GM23338 (cell line): Measurements from ENCODE around the gene TNFRSF4. TPM values are rescaled to one million over a fixed set of nuclear protein-coding genes. Genes with fewer than 3 reads are reported as not detected.

Experiments
- ATAC-seq: fragments of 200-7000 bp; cut with Tn5 transposase; 3 replicates; pipeline ENCODE4 v1.9.1; 2020
- DNase-seq: peaks from one replicate; pipeline ENCODE4 v3.0.0-alpha.2; 2015; ENCODE audit warnings: low spot score
- H2AFZ ChIP-seq: fragments of 200-600 bp; sonication (generic); 2 replicates; pipeline ENCODE4 v1.8.0; 2016; ENCODE audit warnings: antibody characterized with exemption, mild to moderate bottlenecking, moderate library complexity
- H3F3A ChIP-seq: fragments of 200-600 bp; sonication (generic); replicated peaks from 2 replicates; pipeline ENCODE4 v1.8.0; 2017; ENCODE audit warnings: antibody characterized with exemption, mixed run types, low read depth
- H3K27ac ChIP-seq: fragments of 200-600 bp; sonication (generic); 2 replicates; pipeline ENCODE4 v1.6.1; 2016; ENCODE audit warnings: low read depth
- H3K27me3 ChIP-seq: fragments of 200-600 bp; sonication (generic); 2 replicates; pipeline ENCODE4 v1.8.0; 2016; ENCODE audit warnings: mild to moderate bottlenecking, mixed run types, moderate library complexity; ENCODE audit not compliant: insufficient read depth
- H3K36me3 ChIP-seq: fragments of 200-600 bp; sonication (generic); 2 replicates; pipeline ENCODE4 v1.8.0; 2016; ENCODE audit warnings: mild to moderate bottlenecking; ENCODE audit not compliant: insufficient read depth
- H3K4me1 ChIP-seq: fragments of 200-600 bp; sonication (generic); 2 replicates; pipeline ENCODE4 v1.8.0; 2016; ENCODE audit warnings: mild to moderate bottlenecking, moderate library complexity; ENCODE audit not compliant: insufficient read depth
- H3K4me2 ChIP-seq: fragments of 200-600 bp; sonication (generic); 2 replicates; pipeline ENCODE4 v1.7.1; 2017; ENCODE audit warnings: mixed run types
- H3K4me3 ChIP-seq: fragments of 200-600 bp; sonication (generic); 2 replicates; pipeline ENCODE4 v1.6.1; 2016; ENCODE audit warnings: mixed run types
- H3K79me2 ChIP-seq: fragments of 200-600 bp; sonication (generic); replicated peaks from 2 replicates; pipeline ENCODE4 v1.8.0; 2017; ENCODE audit warnings: mild to moderate bottlenecking; ENCODE audit not compliant: insufficient read depth
- H3K9me2 ChIP-seq: fragments of 200-600 bp; sonication (generic); 2 replicates; pipeline ENCODE4 v1.8.0; 2017; ENCODE audit not compliant: insufficient read depth
- H4K20me1 ChIP-seq: fragments of 200-600 bp; sonication (generic); replicated peaks from 2 replicates; pipeline ENCODE4 v1.8.0; 2017; ENCODE audit warnings: mild to moderate bottlenecking; ENCODE audit not compliant: insufficient read depth
- H3K27ac Mint-ChIP-seq: 2 replicates; pipeline ENCODE4 v1.8.0; 2020; ENCODE audit warnings: inconsistent platforms, mild to moderate bottlenecking, moderate library complexity, mixed read lengths
- H3K27me3 Mint-ChIP-seq: 3 replicates; pipeline ENCODE4 v1.8.0; 2022; ENCODE audit warnings: low read depth, mild to moderate bottlenecking, moderate library complexity, mixed read lengths, inconsistent platforms; ENCODE audit not compliant: insufficient read depth, poor library complexity
- H3K36me3 Mint-ChIP-seq: 3 replicates; pipeline ENCODE4 v1.8.0; 2021; ENCODE audit warnings: low read depth, mild to moderate bottlenecking, inconsistent platforms, moderate library complexity, mixed read lengths
- H3K4me1 Mint-ChIP-seq: 3 replicates; pipeline ENCODE4 v1.8.0; 2020; ENCODE audit warnings: mild to moderate bottlenecking, inconsistent platforms, mixed read lengths
- H3K4me3 Mint-ChIP-seq: 3 replicates; pipeline ENCODE4 v1.8.0; 2021; ENCODE audit warnings: moderate library complexity, mild to moderate bottlenecking, inconsistent platforms, mixed read lengths
- H3K9me3 Mint-ChIP-seq: 3 replicates; pipeline ENCODE4 v1.8.0; 2020; ENCODE audit warnings: moderate library complexity, mild to moderate bottlenecking, inconsistent platforms, mixed read lengths
- CREB1 ChIP-seq: fragments of 250-450 bp; sonication (Bioruptor Pico); IDR thresholded peaks from 2 replicates; pipeline ENCODE4 v1.5.0; 2020; ENCODE audit warnings: low read depth, mild to moderate bottlenecking, moderate library complexity
- POLR2AphosphoS5 ChIP-seq: IDR thresholded peaks from 2 replicates; pipeline ENCODE4 v1.6.1; 2016; ENCODE audit warnings: antibody characterized with exemption, low read depth
- STAT1 ChIP-seq: IDR thresholded peaks from one replicate; pipeline ENCODE4 v1.6.1; 2016; ENCODE audit warnings: antibody characterized with exemption; ENCODE audit not compliant: unreplicated experiment
- ZNF331 ChIP-seq: fragments of 250-450 bp; sonication (Bioruptor Pico); IDR thresholded peaks from 2 replicates; pipeline ENCODE4 v1.5.0; 2020; ENCODE audit warnings: low read depth, mild to moderate bottlenecking, moderate library complexity
- polyA plus RNA-seq: library from polyadenylated mRNA; unstranded; fragments of >200 nt; fragmentation: Nextera tagmentation; extraction: Ambion mirVana; gene quantifications from 2 replicates; pipeline ENCODE4 v1.2.1, GENCODE V29; 2016
- total RNA-seq: library from RNA; depleted of rRNA; stranded (reverse); fragments of >200 nt; shearing (Covaris generic); gene quantifications from 2 replicates; pipeline ENCODE4 v1.2.3, GENCODE V29; 2014
- TF ChIP-seq, protein P1 (sequence below): IDR thresholded peaks from one replicate; pipeline ENCODE4 v1.6.1; 2018; ENCODE audit warnings: antibody characterized with exemption; ENCODE audit not compliant: unreplicated experiment
- TF ChIP-seq, protein P2 (sequence below): IDR thresholded peaks from 2 replicates; pipeline ENCODE4 v1.6.1; 2016; ENCODE audit warnings: antibody characterized with exemption
- TF ChIP-seq, protein P3 (sequence below): fragments of 250-450 bp; sonication (Bioruptor Pico); IDR thresholded peaks from 2 replicates; pipeline ENCODE4 v1.5.0; 2020; ENCODE audit warnings: mild to moderate bottlenecking, moderate library complexity

TNFRSF4 gene
- total and polyA plus RNA-seq, 2 experiments from 2014 or later, result not detected

DNA sequence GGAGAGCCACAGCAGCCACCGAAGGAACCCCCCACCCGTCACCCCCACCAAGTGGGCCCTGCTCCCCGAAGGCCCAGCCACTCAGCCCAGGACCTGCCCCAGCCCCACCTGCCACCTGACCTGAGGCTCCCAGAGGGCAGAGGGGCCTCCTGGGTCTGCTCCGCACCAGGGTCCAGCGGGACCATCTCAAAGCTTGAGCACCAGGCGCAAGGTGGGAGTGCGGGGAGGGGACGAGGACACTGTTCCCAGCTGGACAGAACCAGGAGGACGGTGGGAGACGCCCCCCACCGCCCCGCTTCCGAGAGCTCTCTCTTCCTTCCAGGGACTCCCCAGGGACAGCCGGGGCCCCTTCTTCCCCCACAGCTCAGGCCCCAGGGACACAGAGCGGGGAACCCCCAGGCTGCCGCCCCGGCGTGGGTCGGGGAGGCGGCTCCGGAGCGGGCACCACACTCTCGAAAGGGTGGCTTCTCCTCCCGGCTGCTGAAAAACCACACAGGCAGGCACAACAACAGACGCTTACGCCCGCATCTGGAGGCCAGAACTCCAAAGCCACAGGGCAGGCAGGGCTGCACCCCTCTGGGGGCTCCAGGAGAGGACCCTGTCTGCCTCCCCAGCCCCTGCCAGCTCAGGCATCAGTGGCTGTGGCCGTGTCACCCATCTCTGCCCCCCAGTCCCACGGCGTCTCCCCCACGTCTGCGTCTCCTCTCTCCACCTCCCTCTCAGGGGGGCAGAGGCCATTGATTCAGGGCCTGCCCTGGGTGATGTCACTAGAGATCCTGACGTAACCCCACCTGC, 42.2 kb downstream of the TNFRSF4 start:
- peak; percentile 2 for DNase-seq

DNA sequence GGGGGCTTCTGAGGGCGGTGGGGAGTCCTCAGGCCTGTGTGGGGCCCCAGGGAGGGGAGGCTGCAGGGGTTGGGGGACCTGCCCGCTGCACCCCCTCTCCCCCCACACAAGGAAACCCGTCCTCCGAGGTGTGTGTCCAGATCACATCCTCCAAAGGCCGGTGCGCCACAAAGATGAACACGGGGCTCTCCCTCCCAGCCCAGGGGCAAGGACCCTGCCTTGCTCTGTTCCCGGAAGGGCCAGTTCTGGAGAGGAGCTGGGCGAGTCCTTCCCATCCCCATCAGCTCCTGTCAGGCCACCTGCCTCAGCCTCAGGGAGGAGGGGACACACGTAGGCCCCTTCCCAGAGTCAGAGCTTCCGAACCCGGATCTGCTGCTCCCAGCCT, 42.8 kb downstream of the TNFRSF4 start:
- Mint-ChIP-seq H3K4me1 (peaks cover 19% of the 10 kb centered on the region), H3K4me3 (no peak overlapping the region), H3K36me3 (no peaks in the 10 kb centered on the region), H3K27me3 (peaks cover 9% of the 10 kb centered on the region), H3K27ac (no peak overlapping the region), H3K9me3 (no peaks in the 10 kb centered on the region; the same call in 2 of the 3 replicates)
- Histone ChIP-seq H3K79me2 (no peaks in the 10 kb centered on the region), H3K4me2 (no peak overlapping the region), H3K4me1 (peaks cover 5% of the 10 kb centered on the region; the same call in 1 of the 2 replicates), H3K36me3 (no peaks in the 10 kb centered on the region), H3K9me2 (no peaks in the 10 kb centered on the region), H3K4me3 (no peak overlapping the region), H3K27ac (no peak overlapping the region), H3K27me3 (no peaks in the 10 kb centered on the region), H3F3A (no peaks in the 10 kb centered on the region), H2AFZ (no peak overlapping the region), H4K20me1 (no peaks in the 10 kb centered on the region)
- ATAC-seq (no peak), DNase-seq (no peak)
- TF ChIP-seq, protein P1, sequence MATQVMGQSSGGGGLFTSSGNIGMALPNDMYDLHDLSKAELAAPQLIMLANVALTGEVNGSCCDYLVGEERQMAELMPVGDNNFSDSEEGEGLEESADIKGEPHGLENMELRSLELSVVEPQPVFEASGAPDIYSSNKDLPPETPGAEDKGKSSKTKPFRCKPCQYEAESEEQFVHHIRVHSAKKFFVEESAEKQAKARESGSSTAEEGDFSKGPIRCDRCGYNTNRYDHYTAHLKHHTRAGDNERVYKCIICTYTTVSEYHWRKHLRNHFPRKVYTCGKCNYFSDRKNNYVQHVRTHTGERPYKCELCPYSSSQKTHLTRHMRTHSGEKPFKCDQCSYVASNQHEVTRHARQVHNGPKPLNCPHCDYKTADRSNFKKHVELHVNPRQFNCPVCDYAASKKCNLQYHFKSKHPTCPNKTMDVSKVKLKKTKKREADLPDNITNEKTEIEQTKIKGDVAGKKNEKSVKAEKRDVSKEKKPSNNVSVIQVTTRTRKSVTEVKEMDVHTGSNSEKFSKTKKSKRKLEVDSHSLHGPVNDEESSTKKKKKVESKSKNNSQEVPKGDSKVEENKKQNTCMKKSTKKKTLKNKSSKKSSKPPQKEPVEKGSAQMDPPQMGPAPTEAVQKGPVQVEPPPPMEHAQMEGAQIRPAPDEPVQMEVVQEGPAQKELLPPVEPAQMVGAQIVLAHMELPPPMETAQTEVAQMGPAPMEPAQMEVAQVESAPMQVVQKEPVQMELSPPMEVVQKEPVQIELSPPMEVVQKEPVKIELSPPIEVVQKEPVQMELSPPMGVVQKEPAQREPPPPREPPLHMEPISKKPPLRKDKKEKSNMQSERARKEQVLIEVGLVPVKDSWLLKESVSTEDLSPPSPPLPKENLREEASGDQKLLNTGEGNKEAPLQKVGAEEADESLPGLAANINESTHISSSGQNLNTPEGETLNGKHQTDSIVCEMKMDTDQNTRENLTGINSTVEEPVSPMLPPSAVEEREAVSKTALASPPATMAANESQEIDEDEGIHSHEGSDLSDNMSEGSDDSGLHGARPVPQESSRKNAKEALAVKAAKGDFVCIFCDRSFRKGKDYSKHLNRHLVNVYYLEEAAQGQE, result no peak
- TF ChIP-seq CREB1 (CRISPR knock-in tag), result no peak
- TF ChIP-seq, protein P2, sequence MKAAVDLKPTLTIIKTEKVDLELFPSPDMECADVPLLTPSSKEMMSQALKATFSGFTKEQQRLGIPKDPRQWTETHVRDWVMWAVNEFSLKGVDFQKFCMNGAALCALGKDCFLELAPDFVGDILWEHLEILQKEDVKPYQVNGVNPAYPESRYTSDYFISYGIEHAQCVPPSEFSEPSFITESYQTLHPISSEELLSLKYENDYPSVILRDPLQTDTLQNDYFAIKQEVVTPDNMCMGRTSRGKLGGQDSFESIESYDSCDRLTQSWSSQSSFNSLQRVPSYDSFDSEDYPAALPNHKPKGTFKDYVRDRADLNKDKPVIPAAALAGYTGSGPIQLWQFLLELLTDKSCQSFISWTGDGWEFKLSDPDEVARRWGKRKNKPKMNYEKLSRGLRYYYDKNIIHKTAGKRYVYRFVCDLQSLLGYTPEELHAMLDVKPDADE, result no peak
- TF ChIP-seq, protein P3, sequence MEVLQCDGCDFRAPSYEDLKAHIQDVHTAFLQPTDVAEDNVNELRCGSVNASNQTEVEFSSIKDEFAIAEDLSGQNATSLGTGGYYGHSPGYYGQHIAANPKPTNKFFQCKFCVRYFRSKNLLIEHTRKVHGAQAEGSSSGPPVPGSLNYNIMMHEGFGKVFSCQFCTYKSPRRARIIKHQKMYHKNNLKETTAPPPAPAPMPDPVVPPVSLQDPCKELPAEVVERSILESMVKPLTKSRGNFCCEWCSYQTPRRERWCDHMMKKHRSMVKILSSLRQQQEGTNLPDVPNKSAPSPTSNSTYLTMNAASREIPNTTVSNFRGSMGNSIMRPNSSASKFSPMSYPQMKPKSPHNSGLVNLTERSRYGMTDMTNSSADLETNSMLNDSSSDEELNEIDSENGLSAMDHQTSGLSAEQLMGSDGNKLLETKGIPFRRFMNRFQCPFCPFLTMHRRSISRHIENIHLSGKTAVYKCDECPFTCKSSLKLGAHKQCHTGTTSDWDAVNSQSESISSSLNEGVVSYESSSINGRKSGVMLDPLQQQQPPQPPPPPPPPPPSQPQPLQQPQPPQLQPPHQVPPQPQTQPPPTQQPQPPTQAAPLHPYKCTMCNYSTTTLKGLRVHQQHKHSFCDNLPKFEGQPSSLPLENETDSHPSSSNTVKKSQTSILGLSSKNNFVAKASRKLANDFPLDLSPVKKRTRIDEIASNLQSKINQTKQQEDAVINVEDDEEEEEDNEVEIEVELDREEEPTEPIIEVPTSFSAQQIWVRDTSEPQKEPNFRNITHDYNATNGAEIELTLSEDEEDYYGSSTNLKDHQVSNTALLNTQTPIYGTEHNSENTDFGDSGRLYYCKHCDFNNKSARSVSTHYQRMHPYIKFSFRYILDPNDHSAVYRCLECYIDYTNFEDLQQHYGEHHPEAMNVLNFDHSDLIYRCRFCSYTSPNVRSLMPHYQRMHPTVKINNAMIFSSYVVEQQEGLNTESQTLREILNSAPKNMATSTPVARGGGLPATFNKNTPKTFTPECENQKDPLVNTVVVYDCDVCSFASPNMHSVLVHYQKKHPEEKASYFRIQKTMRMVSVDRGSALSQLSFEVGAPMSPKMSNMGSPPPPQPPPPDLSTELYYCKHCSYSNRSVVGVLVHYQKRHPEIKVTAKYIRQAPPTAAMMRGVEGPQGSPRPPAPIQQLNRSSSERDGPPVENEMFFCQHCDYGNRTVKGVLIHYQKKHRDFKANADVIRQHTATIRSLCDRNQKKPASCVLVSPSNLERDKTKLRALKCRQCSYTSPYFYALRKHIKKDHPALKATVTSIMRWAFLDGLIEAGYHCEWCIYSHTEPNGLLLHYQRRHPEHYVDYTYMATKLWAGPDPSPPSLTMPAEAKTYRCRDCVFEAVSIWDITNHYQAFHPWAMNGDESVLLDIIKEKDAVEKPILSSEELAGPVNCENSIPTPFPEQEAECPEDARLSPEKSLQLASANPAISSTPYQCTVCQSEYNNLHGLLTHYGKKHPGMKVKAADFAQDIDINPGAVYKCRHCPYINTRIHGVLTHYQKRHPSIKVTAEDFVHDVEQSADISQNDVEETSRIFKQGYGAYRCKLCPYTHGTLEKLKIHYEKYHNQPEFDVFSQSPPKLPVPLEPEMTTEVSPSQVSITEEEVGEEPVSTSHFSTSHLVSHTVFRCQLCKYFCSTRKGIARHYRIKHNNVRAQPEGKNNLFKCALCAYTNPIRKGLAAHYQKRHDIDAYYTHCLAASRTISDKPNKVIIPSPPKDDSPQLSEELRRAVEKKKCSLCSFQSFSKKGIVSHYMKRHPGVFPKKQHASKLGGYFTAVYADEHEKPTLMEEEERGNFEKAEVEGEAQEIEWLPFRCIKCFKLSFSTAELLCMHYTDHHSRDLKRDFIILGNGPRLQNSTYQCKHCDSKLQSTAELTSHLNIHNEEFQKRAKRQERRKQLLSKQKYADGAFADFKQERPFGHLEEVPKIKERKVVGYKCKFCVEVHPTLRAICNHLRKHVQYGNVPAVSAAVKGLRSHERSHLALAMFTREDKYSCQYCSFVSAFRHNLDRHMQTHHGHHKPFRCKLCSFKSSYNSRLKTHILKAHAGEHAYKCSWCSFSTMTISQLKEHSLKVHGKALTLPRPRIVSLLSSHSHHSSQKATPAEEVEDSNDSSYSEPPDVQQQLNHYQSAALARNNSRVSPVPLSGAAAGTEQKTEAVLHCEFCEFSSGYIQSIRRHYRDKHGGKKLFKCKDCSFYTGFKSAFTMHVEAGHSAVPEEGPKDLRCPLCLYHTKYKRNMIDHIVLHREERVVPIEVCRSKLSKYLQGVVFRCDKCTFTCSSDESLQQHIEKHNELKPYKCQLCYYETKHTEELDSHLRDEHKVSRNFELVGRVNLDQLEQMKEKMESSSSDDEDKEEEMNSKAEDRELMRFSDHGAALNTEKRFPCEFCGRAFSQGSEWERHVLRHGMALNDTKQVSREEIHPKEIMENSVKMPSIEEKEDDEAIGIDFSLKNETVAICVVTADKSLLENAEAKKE (CRISPR knock-in tag), result no peak
- no peak for TF ChIP-seq ZNF331 (CRISPR knock-in tag)
- TF ChIP-seq STAT1, result no peak
- no peak for TF ChIP-seq POLR2AphosphoS5

More for the DNA sequence above, 42.2 kb downstream of the TNFRSF4 start:
- Histone ChIP-seq H3K27ac (no peak overlapping the region), H3K27me3 (no peaks in the 10 kb centered on the region), H3K4me2 (no peak overlapping the region), H3K4me3 (no peak overlapping the region), H3K79me2 (no peaks in the 10 kb centered on the region), H3K36me3 (no peaks in the 10 kb centered on the region), H3F3A (no peaks in the 10 kb centered on the region), H4K20me1 (no peaks in the 10 kb centered on the region), H3K9me2 (no peaks in the 10 kb centered on the region), H3K4me1 (peaks cover 9% of the 10 kb centered on the region; the same call in 1 of the 2 replicates), H2AFZ (no peak overlapping the region)
- H3K4me3 Mint-ChIP-seq, result no peak overlapping the region
- TF ChIP-seq, protein P2, result no peak
- H3K27ac Mint-ChIP-seq, result no peak overlapping the region
- H3K27me3 Mint-ChIP-seq, result peaks cover 11% of the 10 kb centered on the region
- H3K4me1 Mint-ChIP-seq, result peaks cover 23% of the 10 kb centered on the region
- H3K9me3 Mint-ChIP-seq, result no peaks in the 10 kb centered on the region; the same call in 2 of the 3 replicates
- H3K36me3 Mint-ChIP-seq, result no peaks in the 10 kb centered on the region
- ATAC-seq, result no peak
